Ovary (tissue), 9 donors: ENCODE data around the gene SLC35C1. TPM values are rescaled to one million over a fixed set of nuclear protein-coding genes. Genes with fewer than 3 reads are reported as not detected.
"Not testable (repeated sequence)": the region's sequence is repeated elsewhere in the genome, so short reads cannot be mapped to it uniquely, and the experiment has no call there.

ENCODE experiments used
- DNase-seq, 5 donors: peaks; one replicate each; pipeline ENCODE4 v3.0.0-alpha.2; 2019 to 2020
- H3K27ac ChIP-seq, 2 donors: fragments of 200-600 bp; one replicate each; pipeline versions ENCODE4 v1.5.1 to v1.8.0; 2019 to 2022
- H3K27me3 ChIP-seq: fragments of 200-600 bp; one replicate; pipeline ENCODE4 v1.8.0; 2022
- H3K36me3 ChIP-seq: fragments of 200-600 bp; sonication (generic); one replicate; pipeline ENCODE4 v1.5.1; 2019
- H3K4me1 ChIP-seq: one replicate; pipeline ENCODE4 v1.8.1; 2013; ENCODE audit warnings: mild to moderate bottlenecking, moderate library complexity; ENCODE audit not compliant: insufficient read depth
- H3K4me3 ChIP-seq: fragments of 200-600 bp; sonication (generic); one replicate; pipeline ENCODE4 v1.5.1; 2017
- H3K9me3 ChIP-seq, 2 donors: fragments of 200-600 bp in 1 of 2; sonication (generic) in 1 of 2; one replicate each; pipeline versions ENCODE4 v1.5.1 to v1.8.1; 2013 to 2019; ENCODE audit warnings: mild to moderate bottlenecking in 1 of 2, moderate library complexity in 1 of 2
- CTCF ChIP-seq, 3 donors: fragments of 450-650 bp in 2 of 3; fragments of 200-600 bp in 1 of 3; IDR thresholded peaks; one replicate each; pipeline versions ENCODE4 v1.5.1 to v1.8.0; 2016 to 2022; ENCODE audit warnings: antibody characterized with exemption in 3 of 3, mild to moderate bottlenecking in 1 of 3
- EP300 ChIP-seq: sonication (generic); formaldehyde crosslinking; IDR thresholded peaks from one replicate; pipeline ENCODE4 v1.6.1; 2017; ENCODE audit warnings: antibody characterized with exemption
- POLR2A ChIP-seq: fragments of 450-650 bp; IDR thresholded peaks from one replicate; pipeline ENCODE4 v1.6.1; 2017; ENCODE audit warnings: antibody characterized with exemption, mild to moderate bottlenecking, moderate library complexity
- WGBS, 3 donors: extraction: QIAGEN DNeasy Blood & Tissue Kit in 1 of 3; methylation state at CpG; one replicate each; pipeline versions ENCODE4 v1.1.5 to v1.1.7; 2013 to 2017; 5-methylcytosine and 5-hydroxymethylcytosine counted together
- intact Hi-C, 4 donors: fragments of 100-400 bp; cut with DNase I; formaldehyde crosslinking; loops; one replicate each; pipeline versions ENCODE4 v1.11.0 to v1.15.1; 2022 to 2023
- polyA plus RNA-seq, 2 donors: library from polyadenylated mRNA; stranded (reverse); fragments of 200-250 nt in 1 of 2; fragments of 350-450 nt in 1 of 2; fragmentation: Illumina TruSeq in 1 of 2; extraction: RNeasy Lipid Tissue Mini Kit (QIAGEN cat#74804) in 1 of 2; gene quantifications; one replicate each; pipeline ENCODE4 v1.2.3, GENCODE V29; 2013 to 2014
- total RNA-seq, 7 donors: library from RNA; depleted of rRNA in 2 of 7; stranded (reverse); fragments of >200 nt in 2 of 7; fragmentation: NEBNext Ultra II Directional in 3 of 7; extraction: Animal tissue kit (Norgen Biotek cat#: 25700) in 3 of 7; gene quantifications; one replicate each; pipeline versions ENCODE4 v1.1.0 to v1.2.4, GENCODE V29; 2016 to 2023
- donor health status: DM: no; HTN: no; CAD: no; lungs with moderate emphysema.
- donor health status: DM: no; HTN: no; CAD: no.
- donor health status: Bipolar disorder and iron deficiency.
- donor health status: DM: yes; HTN: yes; CAD: no.
- donor health status: DM: no; HTN: no; CAD: no.
- donor health status: DM: yes; HTN: yes; CAD: no.

SLC35C1 gene
- total and polyA plus RNA-seq, 9 donors: 5.9 to 13.8 (median 9.6) TPM

GRCh38 chr11:45839204-45839603, 34.3 kb downstream of the SLC35C1 start:
- DNase-seq: no peak
- no peaks in the 10 kb centered on the region for H3K27me3 ChIP-seq
- no peak for TF ChIP-seq POLR2A
- no peak for TF ChIP-seq CTCF (IDR thresholded peaks at IDR 0.05)
- no peak for TF ChIP-seq EP300
- WGBS, 3 donors: 85 to 91% (median 87%) methylated on average over 6 of the region's 6 CpGs
- no peaks in the 10 kb centered on the region for H3K9me3 ChIP-seq
- no peaks in the 10 kb centered on the region for H3K36me3 ChIP-seq
- H3K4me1 ChIP-seq: peaks cover 2% of the 10 kb centered on the region
- no peak overlapping the region for H3K27ac ChIP-seq
- no peak overlapping the region for H3K4me3 ChIP-seq
- intact Hi-C loops: no loop called here

GRCh38 chr11:45840251-45840650, 35.3 kb downstream of the SLC35C1 start:
- H3K27ac ChIP-seq, intact Hi-C loops, H3K4me1 ChIP-seq, H3K4me3 ChIP-seq, H3K27me3 ChIP-seq, H3K36me3 ChIP-seq, DNase-seq, H3K9me3 ChIP-seq: not testable (repeated sequence)
- WGBS, 3 donors: 86 to 87% (median 86%) methylated on average over 13 of the region's 13 CpGs

GRCh38 chr11:45843158-45843924, 38.4 kb downstream of the SLC35C1 start:
- intact Hi-C loops: no loop called here
- TF ChIP-seq POLR2A (peak; percentile 2), CTCF (IDR thresholded peaks at IDR 0.05) (peak; percentile 74 to 93 (median 86)), EP300 (no peak)
- DNase-seq: peak; percentile 84 to 94 (median 89)
- WGBS, 3 donors: 16 to 19% (median 16%) methylated on average over 22 of the region's 22 CpGs
- H3K27me3 ChIP-seq: no peaks in the 10 kb centered on the region
- H3K4me1 ChIP-seq: peaks cover 3% of the 10 kb centered on the region
- no peaks in the 10 kb centered on the region for H3K36me3 ChIP-seq
- H3K27ac ChIP-seq: no peak overlapping the region
- H3K4me3 ChIP-seq: no peak overlapping the region
- H3K9me3 ChIP-seq: no peaks in the 10 kb centered on the region

GRCh38 chr11:45844822-45845578, 40.1 kb downstream of the SLC35C1 start:
- DNase-seq: no peak
- Histone ChIP-seq H3K36me3 (no peaks in the 10 kb centered on the region), H3K27me3 (no peaks in the 10 kb centered on the region), H3K4me1 (peaks cover 8% of the 10 kb centered on the region), H3K4me3 (no peak overlapping the region), H3K27ac (no peak overlapping the region), H3K9me3 (no peaks in the 10 kb centered on the region)
- TF ChIP-seq CTCF (IDR thresholded peaks at IDR 0.05) (no peak), POLR2A (no peak), EP300 (no peak)
- intact Hi-C loops: no loop called here
- 56 to 73% (median 72%) methylated on average over 3 of the region's 3 CpGs for WGBS, 3 donors
